ENCODE measurements around the gene CLDN1. TPM values are rescaled to one million over a fixed set of nuclear protein-coding genes. Genes with fewer than 3 reads are reported as not detected.

The CLDN1 gene
- total and polyA plus RNA-seq, 2 of the 8 experiments (the other 6 are each of a cell fraction or from before 2014, with no cell fraction given): 3.1 to 6.1 TPM

DNA sequence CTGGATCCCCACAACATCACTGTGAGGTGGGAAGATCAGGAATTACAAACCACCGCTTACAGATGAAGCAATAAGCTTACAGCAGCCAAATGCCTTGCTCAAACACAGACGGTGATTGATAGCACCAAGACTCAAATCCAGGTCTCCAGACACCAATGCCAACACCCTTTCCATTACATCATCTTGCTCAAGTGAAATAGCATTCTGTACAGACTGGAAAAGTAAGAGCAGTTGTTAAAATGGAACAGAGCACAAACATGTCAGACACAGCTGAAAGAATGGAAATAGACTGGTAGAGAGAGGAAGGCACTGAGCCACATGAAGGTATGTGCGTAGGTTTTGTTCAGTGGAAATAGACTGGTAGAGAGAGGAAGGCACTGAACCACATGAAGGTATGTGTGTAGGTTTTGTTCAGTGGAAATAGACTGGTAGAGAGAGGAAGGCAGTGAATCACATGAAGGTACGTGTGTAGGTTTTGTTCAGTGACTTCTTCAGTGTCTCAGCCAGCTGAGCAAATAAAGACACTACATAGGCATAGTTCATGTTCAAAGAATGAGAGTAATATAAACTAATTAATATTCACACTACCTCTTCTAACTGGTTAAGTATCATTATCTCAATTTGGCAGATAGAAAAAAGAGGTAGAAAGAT, 15.6 kb downstream of the CLDN1 start:
- Histone ChIP-seq H3K9ac (replicated peaks in 1 of 4; ENCODE audit: extremely low read depth in 1 of 4, low read depth in 3 of 4, low read length in 3 of 4) (no peak overlapping the region), H3K4me2 (ENCODE audit: insufficient read depth in 1 of 2, low read depth in 2 of 2, low read length in 2 of 2) (no peak overlapping the region), H3K14ac (ENCODE audit: insufficient read length) (no peak overlapping the region), H3K79me2 (ENCODE audit: control insufficient read depth in 1 of 2, insufficient read depth in 2 of 2, low read length in 2 of 2) (no peaks in the 10 kb centered on the region), H4K20me1 (replicated peaks in 1 of 2; ENCODE audit: control insufficient read depth in 1 of 2, insufficient read depth in 2 of 2, low read length in 2 of 2) (no peaks in the 10 kb centered on the region), H3K56ac (replicated peaks; ENCODE audit: insufficient read length, low read depth, low read length) (no peak overlapping the region), H3K4me1 (replicated peaks in 1 of 4; ENCODE audit: control insufficient read depth in 3 of 4, insufficient read depth in 4 of 4, low read length in 3 of 4) (no peaks in the 10 kb centered on the region), H2BK20ac (ENCODE audit: low read length) (no peak overlapping the region), H4K91ac (replicated peaks; ENCODE audit: insufficient read length, low read length) (no peak overlapping the region), H2BK12ac (ENCODE audit: low read depth, low read length) (no peak overlapping the region), H2AFZ (ENCODE audit: low read length) (no peak overlapping the region), H3K36me3 (ENCODE audit: control insufficient read depth in 2 of 4, insufficient read depth in 4 of 4, low read length in 3 of 4) (no peaks in the 10 kb centered on the region), H3K4ac (replicated peaks; ENCODE audit: insufficient read length, low read depth, low read length) (no peak overlapping the region), H2BK5ac (ENCODE audit: low read depth, low read length) (no peak overlapping the region), H3K23ac (ENCODE audit: insufficient read length) (no peak overlapping the region), H3K23me2 (ENCODE audit: low read depth, low read length) (no peaks in the 10 kb centered on the region; the same call in 1 of the 2 replicates), H4K5ac (ENCODE audit: insufficient read length, low read depth, low read length) (no peak overlapping the region), H2AK5ac (ENCODE audit: low read depth, low read length) (no peak overlapping the region), H3K4me3 (ENCODE audit: extremely low read depth in 1 of 4, insufficient read depth in 2 of 4, low read depth in 3 of 4, low read length in 4 of 4) (no peak overlapping the region), H2BK15ac (ENCODE audit: low read length) (no peak overlapping the region), H3K79me1 (ENCODE audit: low read depth, low read length) (no peaks in the 10 kb centered on the region), H3K18ac (ENCODE audit: extremely low read depth, low read length) (no peak overlapping the region), H4K8ac (ENCODE audit: extremely low read depth, insufficient read depth, low read length) (no peak overlapping the region), H3K27me3 (replicated peaks in 1 of 4; ENCODE audit: control insufficient read depth in 3 of 4, extremely low read depth in 1 of 4, insufficient read depth in 3 of 4, low read length in 3 of 4) (no peaks in the 10 kb centered on the region), H3K27ac (ENCODE audit: low read depth, low read length) (no peak overlapping the region), H2BK120ac (replicated peaks; ENCODE audit: low read depth, low read length) (no peak overlapping the region), H3K9me3 (ENCODE audit: insufficient read depth in 2 of 2, low read depth in 1 of 2, low read length in 1 of 2) (no peaks in the 10 kb centered on the region)
- CTCF ChIA-PET (ENCODE audit: partially characterized antibody): interaction anchor here (0.7 to 1.7 kb wide), 4 partner anchors 12 to 347 kb away, joined by 3 to 10 read pairs (median 4); partner anchors contain the start of gene CLDN1
- TF ChIP-seq CREB1 (IDR thresholded peaks at IDR 0.05) (no peak), SP2 (IDR thresholded peaks at IDR 0.05; ENCODE audit: low read length) (no peak), KDM1A (IDR thresholded peaks at IDR 0.05; ENCODE audit: borderline replicate concordance, low read length) (no peak), RFX5 (IDR thresholded peaks at IDR 0.05; ENCODE audit: borderline replicate concordance, low read depth, low read length) (no peak), POLR2AphosphoS5 (IDR thresholded peaks at IDR 0.05; ENCODE audit: low read depth, low read length) (no peak), POU5F1 (IDR thresholded peaks at IDR 0.05; ENCODE audit: low read depth, low read length) (no peak), GABPA (IDR thresholded peaks at IDR 0.05; ENCODE audit: borderline replicate concordance, insufficient read depth, low read length) (no peak), SRF (IDR thresholded peaks at IDR 0.05; ENCODE audit: low read depth, low read length) (no peak)
- TF ChIP-seq, protein P1, sequence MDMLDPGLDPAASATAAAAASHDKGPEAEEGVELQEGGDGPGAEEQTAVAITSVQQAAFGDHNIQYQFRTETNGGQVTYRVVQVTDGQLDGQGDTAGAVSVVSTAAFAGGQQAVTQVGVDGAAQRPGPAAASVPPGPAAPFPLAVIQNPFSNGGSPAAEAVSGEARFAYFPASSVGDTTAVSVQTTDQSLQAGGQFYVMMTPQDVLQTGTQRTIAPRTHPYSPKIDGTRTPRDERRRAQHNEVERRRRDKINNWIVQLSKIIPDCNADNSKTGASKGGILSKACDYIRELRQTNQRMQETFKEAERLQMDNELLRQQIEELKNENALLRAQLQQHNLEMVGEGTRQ (IDR thresholded peaks at IDR 0.05; ENCODE audit: low read length): no peak
- TF ChIP-seq, protein P2, sequence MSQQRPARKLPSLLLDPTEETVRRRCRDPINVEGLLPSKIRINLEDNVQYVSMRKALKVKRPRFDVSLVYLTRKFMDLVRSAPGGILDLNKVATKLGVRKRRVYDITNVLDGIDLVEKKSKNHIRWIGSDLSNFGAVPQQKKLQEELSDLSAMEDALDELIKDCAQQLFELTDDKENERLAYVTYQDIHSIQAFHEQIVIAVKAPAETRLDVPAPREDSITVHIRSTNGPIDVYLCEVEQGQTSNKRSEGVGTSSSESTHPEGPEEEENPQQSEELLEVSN (IDR thresholded peaks at IDR 0.05): no peak
- TF ChIP-seq, protein P3, sequence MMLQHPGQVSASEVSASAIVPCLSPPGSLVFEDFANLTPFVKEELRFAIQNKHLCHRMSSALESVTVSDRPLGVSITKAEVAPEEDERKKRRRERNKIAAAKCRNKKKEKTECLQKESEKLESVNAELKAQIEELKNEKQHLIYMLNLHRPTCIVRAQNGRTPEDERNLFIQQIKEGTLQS (IDR thresholded peaks at IDR 0.05; ENCODE audit: insufficient read depth, low read depth, low read length): no peak
- FAIRE-seq: no peak
- POLR2A ChIA-PET (ENCODE audit: partially characterized antibody): interaction anchor here (1.0 kb wide), 1 partner anchor 15 kb away, joined by 3 read pairs; the partner anchor contains the start of gene CLDN1
- no peak for DNase-seq (ENCODE audit: low read depth in 1 of 2, low spot score in 2 of 2)
- 84% methylated on average over 4 of the region's 4 CpGs; no CpG with 5 or more reads in 1 of the 2 experiments for WGBS, 2 experiments (ENCODE audit: extremely low coverage in 1 of 2, insufficient coverage in 1 of 2, insufficient read length in 1 of 2, insufficient replicate concordance in 2 of 2, low coverage in 1 of 2, low lambda C conversion rate in 2 of 2, missing lambda C conversion rate in 1 of 2)

Data from H1 (cell line).